Measurements from ENCODE around the gene MCM8. TPM values are rescaled to one million over a fixed set of nuclear protein-coding genes. Genes with fewer than 3 reads are reported as not detected.

Gene MCM8
- total RNA-seq, 2 donors from 2014 or later, result 3.8 to 5.1 TPM

- DNase-seq (ENCODE audit: low spot score) (no peak), ATAC-seq (ENCODE audit: insufficient number of reproducible peaks, low FRiP score, low read depth) (no peak)
- H3K27me3 ChIP-seq (replicated peaks; ENCODE audit: insufficient read depth), result no peaks in the 10 kb centered on the region
- H3K36me3 ChIP-seq, result peaks cover 18% of the 10 kb centered on the region
- peaks cover 18 to 21% of the 10 kb centered on the region in 2 donors for H3K4me1 ChIP-seq (ENCODE audit: control insufficient read depth in 1 of 2, low read depth in 2 of 2)
- no peak for TF ChIP-seq CTCF (IDR thresholded peaks at IDR 0.05)
- H3K9me3 ChIP-seq, result no peaks in the 10 kb centered on the region
- no peak overlapping the region for H3K27ac ChIP-seq
- H3K4me3 ChIP-seq, result no peak overlapping the region
These were observed 3.2 kb upstream of the MCM8 start for GRCh38 chr20:5947276-5947675.

GRCh38 chr20:5949943-5950270, 545 bp upstream of the MCM8 start:
- ATAC-seq (ENCODE audit: insufficient number of reproducible peaks, low FRiP score, low read depth) (no peak), DNase-seq (ENCODE audit: low spot score) (no peak)
- Histone ChIP-seq H3K36me3 (peaks cover 8% of the 10 kb centered on the region), H3K27ac (peak overlapping the region; percentile 61 to 65), H3K27me3 (replicated peaks; ENCODE audit: insufficient read depth) (no peaks in the 10 kb centered on the region), H3K4me1 (ENCODE audit: control insufficient read depth in 1 of 2, low read depth in 2 of 2) (peaks cover 18 to 21% of the 10 kb centered on the region in 2 donors), H3K4me3 (peak overlapping the region; percentile 91), H3K9me3 (no peaks in the 10 kb centered on the region)
- no peak for TF ChIP-seq CTCF (IDR thresholded peaks at IDR 0.05)

GRCh38 chr20:5967469-5967868, 17.0 kb downstream of the MCM8 start:
- Histone ChIP-seq H3K36me3 (no peaks in the 10 kb centered on the region), H3K9me3 (no peaks in the 10 kb centered on the region), H3K27ac (no peak overlapping the region), H3K4me3 (no peak overlapping the region), H3K27me3 (replicated peaks; ENCODE audit: insufficient read depth) (no peaks in the 10 kb centered on the region), H3K4me1 (ENCODE audit: control insufficient read depth in 1 of 2, low read depth in 2 of 2) (no peaks in the 10 kb centered on the region)
- no peak for ATAC-seq (ENCODE audit: insufficient number of reproducible peaks, low FRiP score, low read depth)
- DNase-seq (ENCODE audit: low spot score), result no peak
- TF ChIP-seq CTCF (IDR thresholded peaks at IDR 0.05), result no peak

GRCh38 chr20:5968462-5968861, 18.0 kb downstream of the MCM8 start:
- Histone ChIP-seq H3K27me3 (replicated peaks; ENCODE audit: insufficient read depth) (no peaks in the 10 kb centered on the region), H3K36me3 (no peaks in the 10 kb centered on the region), H3K27ac (no peak overlapping the region), H3K4me1 (ENCODE audit: control insufficient read depth in 1 of 2, low read depth in 2 of 2) (no peaks in the 10 kb centered on the region), H3K9me3 (no peaks in the 10 kb centered on the region), H3K4me3 (no peak overlapping the region)
- no peak for TF ChIP-seq CTCF (IDR thresholded peaks at IDR 0.05)
- ATAC-seq (ENCODE audit: insufficient number of reproducible peaks, low FRiP score, low read depth), result no peak
- no peak for DNase-seq (ENCODE audit: low spot score)

GRCh38 chr20:5969348-5969935, 19.0 kb downstream of the MCM8 start:
- Histone ChIP-seq H3K4me3 (no peak overlapping the region), H3K36me3 (no peaks in the 10 kb centered on the region), H3K9me3 (no peaks in the 10 kb centered on the region), H3K27ac (no peak overlapping the region), H3K4me1 (ENCODE audit: control insufficient read depth in 1 of 2, low read depth in 2 of 2) (no peaks in the 10 kb centered on the region), H3K27me3 (replicated peaks; ENCODE audit: insufficient read depth) (no peaks in the 10 kb centered on the region)
- DNase-seq (ENCODE audit: low spot score) (no peak), ATAC-seq (ENCODE audit: insufficient number of reproducible peaks, low FRiP score, low read depth) (no peak)
- TF ChIP-seq CTCF (IDR thresholded peaks at IDR 0.05), result no peak
